GM10248 (cell line): ENCODE measurements around the gene KCNG2.

Experiments used
- CTCF ChIA-PET: fragments of 300-600 bp; sonication (Branson Sonifier 250); formaldehyde crosslinking; extraction: SDS; loops from one replicate; lab custom pipeline; 2021; ENCODE audit warnings: antibody characterized with exemption; lab: Yijun Ruan, JAX
- POLR2A ChIA-PET: fragments of 350-650 bp; sonication (Branson Sonifier 250); formaldehyde crosslinking; extraction: SDS; loops from one replicate; lab custom pipeline; 2020; ENCODE audit warnings: antibody characterized with exemption; lab: Yijun Ruan, JAX
- DNase-seq: peaks from one replicate; pipeline ENCODE4 v3.0.0; 2012; ENCODE audit errors: extremely low spot score
- CTCF ChIP-seq: IDR thresholded peaks from 2 replicates; pipeline ENCODE4 v1.5.1; 2012; ENCODE audit warnings: mild to moderate bottlenecking, low read depth; ENCODE audit errors: extremely low read depth, missing control alignments, control extremely low read depth

KCNG2 gene

DNA sequence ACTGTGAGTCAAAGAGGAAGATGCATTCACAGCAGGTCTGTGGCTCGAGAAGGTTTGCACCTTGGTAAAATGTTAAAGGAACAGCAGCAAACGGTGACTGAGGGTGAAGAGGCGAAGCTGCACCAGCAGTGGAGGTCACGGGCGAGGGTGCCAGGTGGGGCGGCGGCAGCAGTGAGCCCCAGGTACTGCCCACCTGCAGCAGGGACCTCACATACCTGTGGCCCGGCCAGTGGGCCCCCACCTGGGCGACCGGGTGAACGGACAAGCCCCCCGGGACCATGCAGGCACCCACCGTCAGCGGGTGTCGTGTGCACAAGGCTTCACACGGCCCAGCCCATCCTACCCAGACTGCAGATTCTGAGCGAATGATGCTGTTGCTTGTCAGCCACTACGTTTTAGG lies 23.6 kb upstream of the KCNG2 start:
- TF ChIP-seq CTCF = no peak
- DNase-seq = no peak
- CTCF ChIA-PET = no interaction called here
- POLR2A ChIA-PET = no interaction called here

- ChIA-PET CTCF (no interaction called here), POLR2A (no interaction called here)
- no peak for TF ChIP-seq CTCF
- DNase-seq = no peak
Observed at GRCh38 chr18:79775441-79776221, 22.1 kb upstream of the KCNG2 start.

DNA sequence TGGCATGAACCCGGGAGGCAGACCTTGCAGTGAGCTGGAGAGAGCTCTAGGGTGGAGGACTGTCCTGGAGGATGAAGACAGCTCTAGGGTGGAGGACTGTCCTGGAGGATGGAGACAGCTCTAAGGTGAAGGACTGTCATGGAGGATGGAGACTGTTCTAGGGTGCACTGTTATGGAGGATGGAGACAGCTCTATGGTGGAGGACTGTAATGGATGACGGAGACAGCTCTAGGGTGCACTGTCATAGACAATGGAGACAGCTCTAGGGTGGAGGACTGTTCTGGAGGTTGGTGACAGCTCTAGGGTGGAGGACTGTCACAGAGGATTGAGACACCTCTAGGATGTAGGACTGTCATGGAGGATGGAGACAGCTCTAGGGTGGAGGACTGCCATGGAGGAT lies 21.1 kb upstream of the KCNG2 start:
- POLR2A ChIA-PET = no interaction called here
- CTCF ChIA-PET = no interaction called here

GRCh38 chr18:79778291-79778791 lies 19.4 kb upstream of the KCNG2 start:
- CTCF ChIA-PET = interaction anchor here (1.1 kb wide), 1 partner anchor 11 kb away, joined by 3 read pairs; no protein-coding TSS in a partner anchor
- DNase-seq = no peak
- POLR2A ChIA-PET = no interaction called here
- TF ChIP-seq CTCF = no peak

More for the DNA sequence above, 21.1 kb upstream of the KCNG2 start:
- DNase-seq = no peak
- no peak for TF ChIP-seq CTCF

- POLR2A ChIA-PET = no interaction called here
- DNase-seq = no peak
- CTCF ChIA-PET = no interaction called here
- no peak for TF ChIP-seq CTCF
Observed at GRCh38 chr18:79779021-79779699, 18.6 kb upstream of the KCNG2 start.

- POLR2A ChIA-PET = no interaction called here
- no peak for TF ChIP-seq CTCF
- DNase-seq = no peak
- CTCF ChIA-PET = no interaction called here
Observed at GRCh38 chr18:79779700-79780190, 18.0 kb upstream of the KCNG2 start.
